HCT116 (cell line): ENCODE data around the gene ARSJ. TPM values are rescaled to one million over a fixed set of nuclear protein-coding genes. Genes with fewer than 3 reads are reported as not detected.

Source experiments
- ATAC-seq: fragments of 200-7000 bp; cut with Tn5 transposase; 2 replicates; pipeline ENCODE4 v1.9.1; 2020; ENCODE audit warnings: mild to moderate bottlenecking, moderate library complexity
- BruUV-seq: library from RNA; stranded (reverse); fragments of 400-500 nt; replicated peaks from 2 replicates; lab custom pipeline; 2021; lab: Mats Ljungman, UMichigan
- CTCF ChIA-PET: fragments of 300-600 bp; sonication (Branson Sonifier 250); formaldehyde crosslinking; loops from one replicate; lab custom pipeline; 2021; ENCODE audit warnings: antibody characterized with exemption; lab: Charles Lee
- POLR2A ChIA-PET: fragments of 300-600, 350-600 bp; sonication (Branson Sonifier 250); formaldehyde crosslinking; loops from one replicate; lab custom pipeline; 2021; ENCODE audit warnings: antibody characterized with exemption; lab: Charles Lee
- RAD21 ChIA-PET, 2 experiments: fragments of 300-600 bp; sonication (Branson Sonifier 250); formaldehyde crosslinking; loops; one replicate each; lab custom pipeline; 2023; ENCODE audit warnings: low total read pairs in 2 of 2; ENCODE audit not compliant: uncharacterized antibody in 2 of 2, unreplicated experiment in 2 of 2, low non-redundant PET in 1 of 2; lab: Charles Lee
- DNase-seq: peaks from one replicate; pipeline ENCODE4 v3.0.0-alpha.2; 2010; ENCODE audit warnings: low read depth, low spot score
- H2AFZ ChIP-seq: fragments of 200-600 bp; shearing (Covaris generic), sonication (generic); 2 replicates; pipeline ENCODE4 v1.6.1; 2017; ENCODE audit warnings: low read depth, mixed run types, mixed read lengths, antibody characterized with exemption, low read length; ENCODE audit not compliant: poor library complexity, severe bottlenecking
- H3K27ac ChIP-seq: 2 replicates; pipeline ENCODE4 v1.5.1; 2012; ENCODE audit warnings: low read depth, low read length
- H3K27me3 ChIP-seq: fragments of 200-600 bp; sonication (generic); 2 replicates; pipeline ENCODE4 v1.6.1; 2016; ENCODE audit warnings: mixed run types, low read length, mixed read lengths; ENCODE audit not compliant: insufficient read depth
- H3K36me3 ChIP-seq, 2 experiments: fragments of 200-500 bp in 1 of 2; fragments of 200-600 bp in 1 of 2; sonication (Bioruptor generic) in 1 of 2; sonication (generic) in 1 of 2; 2 replicates each; pipeline versions ENCODE4 v1.5.1 to v1.6.1; 2014 to 2016; ENCODE audit warnings: low read length in 2 of 2, inconsistent platforms in 1 of 2, mixed read lengths in 1 of 2, mixed run types in 1 of 2; ENCODE audit not compliant: insufficient read depth in 2 of 2, control insufficient read depth in 1 of 2
- H3K4me1 ChIP-seq, 2 experiments: fragments of 200-600 bp in 1 of 2; sonication (generic) in 1 of 2; 2 replicates each; pipeline versions ENCODE4 v1.5.1 to v1.6.1; 2012 to 2017; ENCODE audit warnings: low read length in 2 of 2, inconsistent platforms in 1 of 2, mild to moderate bottlenecking in 1 of 2, mixed read lengths in 1 of 2, mixed run types in 1 of 2, moderate library complexity in 1 of 2; ENCODE audit not compliant: insufficient read depth in 2 of 2, control insufficient read depth in 1 of 2
- H3K4me2 ChIP-seq: fragments of 200-600 bp; sonication (generic); 2 replicates; pipeline ENCODE4 v1.6.1; 2017; ENCODE audit warnings: mixed run types, low read length, mixed read lengths
- H3K4me3 ChIP-seq, 2 experiments: fragments of 200-600 bp in 1 of 2; sonication (generic) in 1 of 2; replicated peaks in 1 of 2; 2 replicates each; pipeline ENCODE4 v1.5.1; 2011 to 2016; ENCODE audit warnings: low read length in 2 of 2, control low read depth in 1 of 2, low read depth in 1 of 2, mild to moderate bottlenecking in 1 of 2, mixed read lengths in 1 of 2, mixed run types in 1 of 2
- H3K79me2 ChIP-seq: fragments of 200-600 bp; sonication (generic); 2 replicates; pipeline ENCODE4 v1.6.1; 2017; ENCODE audit warnings: mild to moderate bottlenecking, mixed run types, low read length, moderate library complexity, mixed read lengths; ENCODE audit not compliant: insufficient read depth
- H3K9ac ChIP-seq: fragments of 200-600 bp; sonication (generic); 2 replicates; pipeline ENCODE4 v1.6.1; 2016; ENCODE audit warnings: low read length, mixed read lengths
- H3K9me2 ChIP-seq: fragments of 200-600 bp; sonication (generic), shearing (Covaris generic); 2 replicates; pipeline ENCODE4 v1.6.1; 2017; ENCODE audit warnings: mixed run types, mild to moderate bottlenecking, moderate library complexity; ENCODE audit not compliant: insufficient read depth
- H3K9me3 ChIP-seq, 2 experiments: fragments of 200-500 bp in 1 of 2; fragments of 200-600 bp in 1 of 2; sonication (Bioruptor generic) in 1 of 2; sonication (generic) in 1 of 2; 2 replicates each; pipeline ENCODE4 v1.6.1; 2014 to 2017; ENCODE audit warnings: low read length in 2 of 2, mixed read lengths in 2 of 2, inconsistent platforms in 1 of 2, low read depth in 1 of 2, mild to moderate bottlenecking in 1 of 2, mixed run types in 1 of 2, moderate library complexity in 1 of 2; ENCODE audit not compliant: control insufficient read depth in 1 of 2, insufficient read depth in 1 of 2
- H4K20me1 ChIP-seq: fragments of 200-600 bp; sonication (generic), shearing (Covaris generic); 2 replicates; pipeline ENCODE4 v1.6.1; 2017; ENCODE audit warnings: mixed run types, mild to moderate bottlenecking, moderate library complexity; ENCODE audit not compliant: insufficient read depth
- ATF3 ChIP-seq: IDR thresholded peaks from 2 replicates; pipeline ENCODE4 v1.6.1; 2012
- EGR1 ChIP-seq: IDR thresholded peaks from 2 replicates; pipeline ENCODE4 v1.6.1; 2012; ENCODE audit warnings: low read depth
- ELF1 ChIP-seq: IDR thresholded peaks from 2 replicates; pipeline ENCODE4 v1.6.1; 2012; ENCODE audit warnings: low read depth, borderline replicate concordance
- EZH2 ChIP-seq: fragments of 200-600 bp; sonication (generic); IDR thresholded peaks from 2 replicates; pipeline ENCODE4 v1.6.1; 2017; ENCODE audit warnings: antibody characterized with exemption, mixed run types
- EZH2phosphoT487 ChIP-seq: fragments of 200-600 bp; IDR thresholded peaks from 2 replicates; pipeline ENCODE4 v1.6.1; 2018; ENCODE audit warnings: antibody characterized with exemption, borderline replicate concordance
- FOSL1 ChIP-seq: IDR thresholded peaks from 2 replicates; pipeline ENCODE4 v1.6.1; 2012; ENCODE audit warnings: low read depth
- MAX ChIP-seq: IDR thresholded peaks from 2 replicates; pipeline ENCODE4 v1.6.1; 2012
- POLR2A ChIP-seq: IDR thresholded peaks from 2 replicates; pipeline ENCODE4 v1.7.0; 2011; ENCODE audit warnings: borderline replicate concordance; ENCODE audit not compliant: insufficient read depth, insufficient read length; ENCODE audit errors: extremely low read depth
- POLR2AphosphoS5 ChIP-seq: IDR thresholded peaks from 2 replicates; pipeline ENCODE4 v1.6.1; 2011; ENCODE audit warnings: mild to moderate bottlenecking, low read depth, low read length, moderate library complexity
- RAD21 ChIP-seq: IDR thresholded peaks from 2 replicates; pipeline ENCODE4 v1.6.1; 2012; ENCODE audit warnings: low read depth, mild to moderate bottlenecking
- SIN3A ChIP-seq: IDR thresholded peaks from 2 replicates; pipeline ENCODE4 v1.6.1; 2012; ENCODE audit warnings: low read depth
- SP1 ChIP-seq: IDR thresholded peaks from 2 replicates; pipeline ENCODE4 v1.6.1; 2012; ENCODE audit warnings: low read depth
- SRF ChIP-seq: IDR thresholded peaks from 2 replicates; pipeline ENCODE4 v1.6.1; 2012; ENCODE audit warnings: low read depth
- TCF7L2 ChIP-seq: IDR thresholded peaks from 2 replicates; pipeline ENCODE4 v1.7.0; 2011; ENCODE audit warnings: borderline replicate concordance, inconsistent platforms; ENCODE audit not compliant: insufficient read depth, insufficient read length; ENCODE audit errors: extremely low read depth
- YY1 ChIP-seq: IDR thresholded peaks from 2 replicates; pipeline ENCODE4 v1.6.1; 2011; ENCODE audit warnings: low read length, low read depth, moderate library complexity, mild to moderate bottlenecking; ENCODE audit not compliant: insufficient replicate concordance; ENCODE audit errors: extremely low read depth
- ZFX ChIP-seq: fragments of 450-650 bp; IDR thresholded peaks from 2 replicates; pipeline ENCODE4 v1.6.1; 2017
- ZNF274 ChIP-seq: fragments of 200-500 bp; sonication (Bioruptor generic); IDR thresholded peaks from 2 replicates; pipeline ENCODE4 v1.6.1; 2014; ENCODE audit warnings: mild to moderate bottlenecking, low read depth, low read length, inconsistent platforms
- intact Hi-C: fragments of 100-400 bp; cut with micrococcal nuclease; formaldehyde crosslinking; loops from 2 replicates; pipeline ENCODE4 v1.10.0; 2022
- total RNA-seq: library from RNA; stranded (reverse); gene quantifications from one replicate; pipeline ENCODE4 v1.2.1, GENCODE V29; 2021; ENCODE audit not compliant: unreplicated experiment
- TF ChIP-seq, protein P1 (sequence below), 3 experiments: fragments of 200-600 bp in 1 of 3; sonication (generic) in 1 of 3; IDR thresholded peaks in 2 of 3; conservative IDR thresholded peaks in 1 of 3; 2 replicates each; pipeline ENCODE4 v1.5.1; 2012 to 2017; ENCODE audit warnings: low read depth in 2 of 3, low read length in 2 of 3, antibody characterized with exemption in 1 of 3, borderline replicate concordance in 1 of 3, control low read depth in 1 of 3, mild to moderate bottlenecking in 1 of 3, mixed read lengths in 1 of 3, mixed run types in 1 of 3, moderate library complexity in 1 of 3; ENCODE audit not compliant: insufficient read depth in 1 of 3

The ARSJ gene
- total RNA-seq, 1 experiment from 2014 or later: 2.3 TPM

GRCh38 chr4:113945906-113946305, 33.5 kb downstream of the ARSJ start:
- no peaks in the 10 kb centered on the region for H3K9me2 ChIP-seq
- H3K9me3 ChIP-seq: no peaks in the 10 kb centered on the region
- POLR2A ChIA-PET: no interaction called here
- H3K4me2 ChIP-seq: no peak overlapping the region
- H3K4me3 ChIP-seq: no peak overlapping the region
- DNase-seq: no peak
- H3K9ac ChIP-seq: no peak overlapping the region
- RAD21 ChIA-PET: no interaction called here
- no peak overlapping the region for H2AFZ ChIP-seq
- H3K27me3 ChIP-seq: no peaks in the 10 kb centered on the region
- no peak overlapping the region for H3K27ac ChIP-seq
- H3K4me1 ChIP-seq: no peaks in the 10 kb centered on the region
- intact Hi-C loops: no loop called here
- TF ChIP-seq RAD21 (no peak), SP1 (no peak), TCF7L2 (no peak), EZH2 (no peak), POLR2A (no peak), FOSL1 (no peak), POLR2AphosphoS5 (no peak), YY1 (no peak), EZH2phosphoT487 (no peak), ZFX (no peak), MAX (no peak), ATF3 (no peak), EGR1 (no peak), ELF1 (no peak), ZNF274 (no peak), SIN3A (no peak), SRF (no peak)
- TF ChIP-seq, protein P1, sequence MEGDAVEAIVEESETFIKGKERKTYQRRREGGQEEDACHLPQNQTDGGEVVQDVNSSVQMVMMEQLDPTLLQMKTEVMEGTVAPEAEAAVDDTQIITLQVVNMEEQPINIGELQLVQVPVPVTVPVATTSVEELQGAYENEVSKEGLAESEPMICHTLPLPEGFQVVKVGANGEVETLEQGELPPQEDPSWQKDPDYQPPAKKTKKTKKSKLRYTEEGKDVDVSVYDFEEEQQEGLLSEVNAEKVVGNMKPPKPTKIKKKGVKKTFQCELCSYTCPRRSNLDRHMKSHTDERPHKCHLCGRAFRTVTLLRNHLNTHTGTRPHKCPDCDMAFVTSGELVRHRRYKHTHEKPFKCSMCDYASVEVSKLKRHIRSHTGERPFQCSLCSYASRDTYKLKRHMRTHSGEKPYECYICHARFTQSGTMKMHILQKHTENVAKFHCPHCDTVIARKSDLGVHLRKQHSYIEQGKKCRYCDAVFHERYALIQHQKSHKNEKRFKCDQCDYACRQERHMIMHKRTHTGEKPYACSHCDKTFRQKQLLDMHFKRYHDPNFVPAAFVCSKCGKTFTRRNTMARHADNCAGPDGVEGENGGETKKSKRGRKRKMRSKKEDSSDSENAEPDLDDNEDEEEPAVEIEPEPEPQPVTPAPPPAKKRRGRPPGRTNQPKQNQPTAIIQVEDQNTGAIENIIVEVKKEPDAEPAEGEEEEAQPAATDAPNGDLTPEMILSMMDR (IDR thresholded peaks at IDR 0.05 in 2 of 3, conservative IDR thresholded peaks at IDR 0.05 in 1 of 3; ENCODE audit: borderline replicate concordance in 1 of 3, insufficient read depth in 1 of 3, low read depth in 2 of 3, low read length in 2 of 3): no peak
- no peaks in the 10 kb centered on the region for H4K20me1 ChIP-seq
- no TSS peak for BruUV-seq
- ATAC-seq: no peak
- H3K79me2 ChIP-seq: no peaks in the 10 kb centered on the region
- H3K36me3 ChIP-seq: no peaks in the 10 kb centered on the region
- CTCF ChIA-PET: interaction anchor here (1.2 kb wide), 1 partner anchor 551 kb away, joined by 4 read pairs; no protein-coding TSS in a partner anchor
